Measurements from ENCODE around the gene SHANK2.

Gene SHANK2

DNA sequence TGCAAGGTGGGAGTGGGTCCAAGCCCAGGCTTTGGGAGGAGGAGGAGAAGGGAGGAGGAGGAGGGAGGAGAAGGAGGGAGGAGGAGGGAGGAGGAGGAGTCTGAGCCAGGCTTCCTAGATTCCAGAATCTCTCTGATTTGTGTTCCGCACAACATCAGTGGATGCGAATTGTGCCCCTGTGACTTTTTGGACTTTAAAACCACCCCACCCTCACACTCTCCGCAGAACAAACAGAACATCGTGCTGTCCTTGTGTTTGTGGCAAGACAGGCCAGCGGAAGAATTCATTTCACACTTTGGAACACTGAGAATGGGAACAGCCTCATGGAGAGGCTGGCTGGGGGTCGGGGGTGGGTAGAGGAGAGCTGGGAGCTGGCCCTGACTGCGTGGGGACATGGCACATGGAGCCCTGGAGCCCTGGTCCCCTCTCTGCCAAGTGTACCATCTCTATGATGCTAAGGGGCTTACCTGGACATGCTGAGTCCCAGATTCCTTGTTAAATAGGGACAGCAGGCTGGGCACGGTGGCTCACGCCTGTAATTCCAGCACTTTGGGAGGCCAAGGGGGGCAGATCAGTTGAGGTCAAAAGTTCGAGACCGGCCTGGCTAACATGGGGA lies 16.4 kb upstream of the SHANK2 start:
- H3K9me3 ChIP-seq (ENCODE audit: insufficient read depth, low read length, severe bottlenecking): no peaks in the 10 kb centered on the region
- H3K79me2 ChIP-seq (ENCODE audit: insufficient read depth, low read length): no peaks in the 10 kb centered on the region
- H3K4me2 ChIP-seq (ENCODE audit: insufficient read depth, low read length): no peak overlapping the region
- H4K20me1 ChIP-seq (ENCODE audit: insufficient read depth, low read length): no peaks in the 10 kb centered on the region
- no peaks in the 10 kb centered on the region for H3K4me1 ChIP-seq (ENCODE audit: insufficient read depth, low read length)
- no peak overlapping the region for H3K9ac ChIP-seq (ENCODE audit: low read depth, low read length)
- H3K4me3 ChIP-seq (ENCODE audit: low read depth in 1 of 2, low read length in 2 of 2): no peak overlapping the region
- DNase-seq (no peak), ATAC-seq (ENCODE audit: insufficient read depth, low read depth) (no peak)
- H2AFZ ChIP-seq (ENCODE audit: low read depth, low read length): no peak overlapping the region
- H3K27ac ChIP-seq (ENCODE audit: low read length): no peak overlapping the region
- TF ChIP-seq, protein P1, sequence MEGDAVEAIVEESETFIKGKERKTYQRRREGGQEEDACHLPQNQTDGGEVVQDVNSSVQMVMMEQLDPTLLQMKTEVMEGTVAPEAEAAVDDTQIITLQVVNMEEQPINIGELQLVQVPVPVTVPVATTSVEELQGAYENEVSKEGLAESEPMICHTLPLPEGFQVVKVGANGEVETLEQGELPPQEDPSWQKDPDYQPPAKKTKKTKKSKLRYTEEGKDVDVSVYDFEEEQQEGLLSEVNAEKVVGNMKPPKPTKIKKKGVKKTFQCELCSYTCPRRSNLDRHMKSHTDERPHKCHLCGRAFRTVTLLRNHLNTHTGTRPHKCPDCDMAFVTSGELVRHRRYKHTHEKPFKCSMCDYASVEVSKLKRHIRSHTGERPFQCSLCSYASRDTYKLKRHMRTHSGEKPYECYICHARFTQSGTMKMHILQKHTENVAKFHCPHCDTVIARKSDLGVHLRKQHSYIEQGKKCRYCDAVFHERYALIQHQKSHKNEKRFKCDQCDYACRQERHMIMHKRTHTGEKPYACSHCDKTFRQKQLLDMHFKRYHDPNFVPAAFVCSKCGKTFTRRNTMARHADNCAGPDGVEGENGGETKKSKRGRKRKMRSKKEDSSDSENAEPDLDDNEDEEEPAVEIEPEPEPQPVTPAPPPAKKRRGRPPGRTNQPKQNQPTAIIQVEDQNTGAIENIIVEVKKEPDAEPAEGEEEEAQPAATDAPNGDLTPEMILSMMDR (IDR thresholded peaks at IDR 0.05; ENCODE audit: borderline replicate concordance, extremely low read depth, low read length, poor library complexity, severe bottlenecking): no peak
- TF ChIP-seq EZH2 (IDR thresholded peaks at IDR 0.05; ENCODE audit: borderline replicate concordance, low read depth, low read length, severe bottlenecking): no peak
- H3K36me3 ChIP-seq (ENCODE audit: insufficient read depth, low read length): no peaks in the 10 kb centered on the region
- no peaks in the 10 kb centered on the region for H3K27me3 ChIP-seq (ENCODE audit: insufficient read depth, low read length, poor library complexity)

- Histone ChIP-seq H3K27me3 (ENCODE audit: insufficient read depth, low read length, poor library complexity) (no peaks in the 10 kb centered on the region), H3K36me3 (ENCODE audit: insufficient read depth, low read length) (no peaks in the 10 kb centered on the region), H2AFZ (ENCODE audit: low read depth, low read length) (no peak overlapping the region), H3K9me3 (ENCODE audit: insufficient read depth, low read length, severe bottlenecking) (no peaks in the 10 kb centered on the region), H3K4me3 (ENCODE audit: low read depth in 1 of 2, low read length in 2 of 2) (no peak overlapping the region), H3K27ac (ENCODE audit: low read length) (no peak overlapping the region), H3K9ac (ENCODE audit: low read depth, low read length) (no peak overlapping the region), H3K4me2 (ENCODE audit: insufficient read depth, low read length) (no peak overlapping the region), H3K4me1 (ENCODE audit: insufficient read depth, low read length) (no peaks in the 10 kb centered on the region), H3K79me2 (ENCODE audit: insufficient read depth, low read length) (no peaks in the 10 kb centered on the region), H4K20me1 (ENCODE audit: insufficient read depth, low read length) (no peaks in the 10 kb centered on the region)
- TF ChIP-seq EZH2 (IDR thresholded peaks at IDR 0.05; ENCODE audit: borderline replicate concordance, low read depth, low read length, severe bottlenecking): no peak
- TF ChIP-seq, protein P1 (IDR thresholded peaks at IDR 0.05; ENCODE audit: borderline replicate concordance, extremely low read depth, low read length, poor library complexity, severe bottlenecking): no peak
- no peak for DNase-seq
- ATAC-seq (ENCODE audit: insufficient read depth, low read depth): no peak
Measured at GRCh38 chr11:71267807-71268421, 15.5 kb upstream of the SHANK2 start.

GRCh38 chr11:71266114-71266833 lies 13.9 kb upstream of the SHANK2 start:
- Histone ChIP-seq H3K4me2 (ENCODE audit: insufficient read depth, low read length) (no peak overlapping the region), H3K4me3 (ENCODE audit: low read depth in 1 of 2, low read length in 2 of 2) (no peak overlapping the region)
- TF ChIP-seq, protein P1 (IDR thresholded peaks at IDR 0.05; ENCODE audit: borderline replicate concordance, extremely low read depth, low read length, poor library complexity, severe bottlenecking): no peak
- no peak for TF ChIP-seq EZH2 (IDR thresholded peaks at IDR 0.05; ENCODE audit: borderline replicate concordance, low read depth, low read length, severe bottlenecking)

More at GRCh38 chr11:71266114-71266833, 13.9 kb upstream of the SHANK2 start:
- no peaks in the 10 kb centered on the region for H3K36me3 ChIP-seq (ENCODE audit: insufficient read depth, low read length)
- H2AFZ ChIP-seq (ENCODE audit: low read depth, low read length): no peak overlapping the region
- no peak for DNase-seq
- H3K9me3 ChIP-seq (ENCODE audit: insufficient read depth, low read length, severe bottlenecking): no peaks in the 10 kb centered on the region
- H3K27me3 ChIP-seq (ENCODE audit: insufficient read depth, low read length, poor library complexity): no peaks in the 10 kb centered on the region
- no peaks in the 10 kb centered on the region for H4K20me1 ChIP-seq (ENCODE audit: insufficient read depth, low read length)
- no peaks in the 10 kb centered on the region for H3K79me2 ChIP-seq (ENCODE audit: insufficient read depth, low read length)
- no peak overlapping the region for H3K27ac ChIP-seq (ENCODE audit: low read length)
- no peak for ATAC-seq (ENCODE audit: insufficient read depth, low read depth)
- no peak overlapping the region for H3K9ac ChIP-seq (ENCODE audit: low read depth, low read length)
- H3K4me1 ChIP-seq (ENCODE audit: insufficient read depth, low read length): no peaks in the 10 kb centered on the region

Data from DND-41 (cell line).